Measurements from ENCODE around the gene UCN2. TPM values are rescaled to one million over a fixed set of nuclear protein-coding genes. Genes with fewer than 3 reads are reported as not detected.
A peak's percentile ranks its signal among the peaks of the same experiment; 100 is the strongest.

UCN2 gene
- total and polyA plus RNA-seq, 2 of the 8 experiments (the other 6 are each of a cell fraction or from before 2014, with no cell fraction given), result 0.14 TPM; not detected in 1

DNA sequence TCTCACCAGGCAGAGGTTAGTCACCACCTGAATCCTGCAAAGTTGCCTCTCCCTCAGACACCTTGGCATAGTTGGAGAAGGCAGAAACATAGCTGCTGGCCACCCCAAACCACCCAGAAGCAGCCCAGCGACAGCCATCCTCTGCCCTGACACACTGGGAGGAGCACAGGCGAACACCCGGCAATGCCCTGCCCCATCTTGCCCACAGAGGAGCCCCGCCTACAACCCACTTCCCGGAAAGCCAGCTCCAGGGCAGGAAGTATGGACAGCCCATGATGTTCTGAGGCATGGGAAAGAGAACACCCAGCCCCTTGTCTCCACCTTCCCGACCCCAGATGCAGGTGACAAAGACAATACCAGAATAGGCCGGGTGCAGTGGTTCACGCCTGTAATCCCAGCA lies 47.0 kb downstream of the UCN2 start:
- Histone ChIP-seq H3K9ac (replicated peaks in 1 of 4; ENCODE audit: extremely low read depth in 1 of 4, low read depth in 3 of 4, low read length in 3 of 4) (no peak overlapping the region), H2AFZ (ENCODE audit: low read length) (no peak overlapping the region), H3K56ac (replicated peaks; ENCODE audit: insufficient read length, low read depth, low read length) (no peak overlapping the region), H3K79me2 (ENCODE audit: control insufficient read depth in 1 of 2, insufficient read depth in 2 of 2, low read length in 2 of 2) (no peaks in the 10 kb centered on the region), H3K79me1 (ENCODE audit: low read depth, low read length) (no peaks in the 10 kb centered on the region), H2BK15ac (ENCODE audit: low read length) (no peak overlapping the region), H3K27me3 (replicated peaks in 1 of 4; ENCODE audit: control insufficient read depth in 3 of 4, extremely low read depth in 1 of 4, insufficient read depth in 3 of 4, low read length in 3 of 4) (no peaks in the 10 kb centered on the region), H3K36me3 (ENCODE audit: control insufficient read depth in 2 of 4, insufficient read depth in 4 of 4, low read length in 3 of 4) (peaks cover 0 to 4% (median 0%) of the 10 kb centered on the region in 4 experiments; a peak in 1 of 8 replicates), H4K5ac (ENCODE audit: insufficient read length, low read depth, low read length) (no peak overlapping the region), H3K23ac (ENCODE audit: insufficient read length) (no peak overlapping the region), H3K27ac (ENCODE audit: low read depth, low read length) (no peak overlapping the region), H4K8ac (ENCODE audit: extremely low read depth, insufficient read depth, low read length) (no peak overlapping the region), H3K4ac (replicated peaks; ENCODE audit: insufficient read length, low read depth, low read length) (no peak overlapping the region), H2BK120ac (replicated peaks; ENCODE audit: low read depth, low read length) (no peak overlapping the region), H3K4me3 (ENCODE audit: extremely low read depth in 1 of 4, insufficient read depth in 2 of 4, low read depth in 3 of 4, low read length in 4 of 4) (no peak overlapping the region), H2BK5ac (ENCODE audit: low read depth, low read length) (no peak overlapping the region), H4K91ac (replicated peaks; ENCODE audit: insufficient read length, low read length) (no peak overlapping the region), H2AK5ac (ENCODE audit: low read depth, low read length) (no peak overlapping the region), H3K18ac (ENCODE audit: extremely low read depth, low read length) (no peak overlapping the region), H3K14ac (ENCODE audit: insufficient read length) (no peak overlapping the region), H2BK20ac (ENCODE audit: low read length) (no peak overlapping the region), H3K23me2 (ENCODE audit: low read depth, low read length) (no peaks in the 10 kb centered on the region), H3K9me3 (ENCODE audit: insufficient read depth in 2 of 2, low read depth in 1 of 2, low read length in 1 of 2) (no peaks in the 10 kb centered on the region), H3K4me2 (ENCODE audit: insufficient read depth in 1 of 2, low read depth in 2 of 2, low read length in 2 of 2) (no peak overlapping the region), H3K4me1 (replicated peaks in 1 of 4; ENCODE audit: control insufficient read depth in 3 of 4, insufficient read depth in 4 of 4, low read length in 3 of 4) (no peaks in the 10 kb centered on the region), H2BK12ac (ENCODE audit: low read depth, low read length) (no peak overlapping the region), H4K20me1 (replicated peaks in 1 of 2; ENCODE audit: control insufficient read depth in 1 of 2, insufficient read depth in 2 of 2, low read length in 2 of 2) (peaks cover 0 to 3% of the 10 kb centered on the region in 2 experiments)
- no peak for TF ChIP-seq BACH1 (IDR thresholded peaks at IDR 0.05; ENCODE audit: low read length)
- no peak for TF ChIP-seq SAP30 (IDR thresholded peaks at IDR 0.05; ENCODE audit: insufficient read depth, insufficient replicate concordance, low read length)
- TF ChIP-seq YY1 (IDR thresholded peaks at IDR 0.05; ENCODE audit: low read depth, low read length), result no peak
- TF ChIP-seq TCF12 (IDR thresholded peaks at IDR 0.05; ENCODE audit: low read depth, low read length), result no peak
- no peak for TF ChIP-seq EZH2 (IDR thresholded peaks at IDR 0.05; ENCODE audit: low read depth, low read length, severe bottlenecking)
- TF ChIP-seq TAF7 (optimal IDR thresholded peaks at IDR 0.05; ENCODE audit: borderline replicate concordance, low read depth, low read length), result no peak
- no peak for TF ChIP-seq CHD2 (IDR thresholded peaks at IDR 0.05; ENCODE audit: low read length)
- TF ChIP-seq CEBPB (IDR thresholded peaks at IDR 0.05; ENCODE audit: low read depth, low read length), result no peak
- TF ChIP-seq GTF2F1 (IDR thresholded peaks at IDR 0.05; ENCODE audit: borderline replicate concordance, low read depth, low read length), result no peak
- no peak for TF ChIP-seq MAFK (IDR thresholded peaks at IDR 0.05; ENCODE audit: low read depth, low read length)
- TF ChIP-seq SP4 (IDR thresholded peaks at IDR 0.05; ENCODE audit: low read length), result no peak
- 86% methylated on average over 8 of the region's 8 CpGs; no CpG with 5 or more reads in 1 of the 2 experiments for WGBS, 2 experiments (ENCODE audit: extremely low coverage in 1 of 2, insufficient coverage in 1 of 2, insufficient read length in 1 of 2, insufficient replicate concordance in 2 of 2, low coverage in 1 of 2, low lambda C conversion rate in 2 of 2, missing lambda C conversion rate in 1 of 2)
- ChIA-PET CTCF (ENCODE audit: partially characterized antibody) (interaction anchor here (0.5 to 4.0 kb wide), 7 partner anchors 8 to 96 kb away, joined by 3 to 12 read pairs (median 4); a partner anchor contains a TSS), POLR2A (ENCODE audit: partially characterized antibody) (interaction anchor here (0.7 to 1.2 kb wide), 3 partner anchors 9 to 33 kb away, joined by 3 to 4 read pairs (median 3); partner anchors contain the start of gene SHISA5)
- DNase-seq (ENCODE audit: low read depth in 1 of 2, low spot score in 2 of 2) (peak in 1 of 2 experiments; percentile 40), FAIRE-seq (no peak)

All from H1 (cell line).